GM12892 (cell line): ENCODE data around the gene KCNN1.

Source experiments
- POLR2A ChIP-seq: IDR thresholded peaks from 2 replicates; pipeline ENCODE4 v1.6.1; 2011; ENCODE audit warnings: low read depth, low read length, control low read depth
- POLR2AphosphoS5 ChIP-seq: IDR thresholded peaks from 2 replicates; pipeline ENCODE4 v1.6.1; 2011; ENCODE audit warnings: low read depth, low read length, control low read depth
- TAF1 ChIP-seq: IDR thresholded peaks from 2 replicates; pipeline ENCODE4 v1.6.1; 2011; ENCODE audit warnings: low read depth, mild to moderate bottlenecking, control low read depth, low read length, borderline replicate concordance

DNA sequence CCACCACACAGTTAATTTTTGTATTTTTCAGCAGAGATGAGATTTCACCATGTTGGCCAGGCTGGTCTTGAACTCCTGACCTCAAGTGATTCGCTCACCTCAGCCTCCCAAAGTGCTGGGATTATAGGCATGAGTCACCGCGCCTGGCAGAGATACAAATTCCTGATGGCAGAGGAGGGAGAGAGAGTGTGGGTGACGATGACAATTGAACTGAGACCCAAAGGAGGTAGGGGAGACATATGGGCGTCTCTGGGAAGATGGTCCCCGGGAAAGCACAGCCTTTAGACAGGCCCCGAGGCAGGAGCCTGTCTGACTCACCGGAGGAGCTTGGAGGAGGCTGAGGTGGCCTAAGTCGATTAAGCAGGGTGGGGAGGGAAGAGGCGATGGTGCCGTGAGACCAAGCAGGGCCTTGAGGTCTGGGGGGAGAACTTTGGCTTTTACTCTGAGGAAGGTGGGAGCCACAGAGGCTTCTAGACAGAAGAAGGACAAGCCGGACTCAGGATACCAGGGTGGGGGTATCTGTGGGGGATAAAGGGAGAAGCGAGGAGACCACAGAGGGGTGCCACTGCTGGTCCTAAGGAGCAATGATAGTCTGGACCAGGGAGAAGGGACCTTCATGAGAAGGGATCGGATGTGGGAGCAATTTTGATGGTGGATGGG lies 79.3 kb downstream of the KCNN1 start:
- TF ChIP-seq POLR2AphosphoS5 (no peak), POLR2A (no peak), TAF1 (no peak)
